Measurements from ENCODE around the gene SYP. TPM values are rescaled to one million over a fixed set of nuclear protein-coding genes. Genes with fewer than 3 reads are reported as not detected.
A peak's percentile ranks its signal among the peaks of the same experiment; 100 is the strongest.

SYP gene
- total RNA-seq, 1 donor, result not detected

DNA sequence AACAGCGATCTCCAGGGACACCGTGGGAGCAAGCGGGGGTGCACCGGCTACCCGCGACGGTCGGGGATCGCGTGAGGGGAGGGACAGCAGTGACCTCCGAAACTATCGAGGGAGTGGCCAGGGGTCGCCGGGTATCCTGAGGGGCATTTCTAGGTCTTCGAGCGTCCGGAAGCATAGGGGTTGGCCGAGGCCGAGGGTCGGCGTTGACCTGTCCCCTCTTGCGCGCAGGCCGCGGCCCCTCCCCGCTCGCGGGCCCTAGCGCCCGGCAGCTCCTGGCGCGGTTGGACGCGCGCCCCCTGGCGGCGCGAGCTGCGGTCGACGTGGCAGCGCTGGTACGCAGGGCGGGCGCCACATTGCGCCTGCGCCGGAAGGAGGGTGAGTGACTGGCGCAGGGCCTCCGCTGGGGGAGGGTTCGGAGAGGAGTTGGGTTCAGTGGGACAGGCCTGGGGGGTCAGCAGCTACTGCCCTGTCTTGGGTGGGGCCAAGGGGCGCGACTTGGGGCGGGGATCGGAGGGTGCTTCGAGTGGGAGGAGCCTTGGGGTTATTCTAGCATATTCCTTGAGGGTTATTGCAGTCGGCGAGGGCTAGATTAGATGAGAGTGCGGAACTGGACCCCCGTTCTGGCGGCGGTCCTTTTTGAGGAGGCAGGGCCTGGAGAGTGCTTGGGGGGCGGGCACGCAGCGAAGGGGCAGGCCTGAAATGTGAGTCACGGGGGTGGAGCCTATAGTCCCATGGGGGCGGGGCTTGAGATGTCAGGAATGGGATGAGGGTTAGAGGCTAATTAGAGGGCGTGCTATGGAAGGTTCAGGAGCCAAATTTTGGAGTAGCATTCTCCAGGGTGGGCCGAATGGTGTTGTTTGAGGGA is 36.2 kb downstream of the SYP start:
- peak overlapping the region; percentile 44 for H3K4me3 ChIP-seq (ENCODE audit: low read depth, low read length)
- TF ChIP-seq, protein P1, sequence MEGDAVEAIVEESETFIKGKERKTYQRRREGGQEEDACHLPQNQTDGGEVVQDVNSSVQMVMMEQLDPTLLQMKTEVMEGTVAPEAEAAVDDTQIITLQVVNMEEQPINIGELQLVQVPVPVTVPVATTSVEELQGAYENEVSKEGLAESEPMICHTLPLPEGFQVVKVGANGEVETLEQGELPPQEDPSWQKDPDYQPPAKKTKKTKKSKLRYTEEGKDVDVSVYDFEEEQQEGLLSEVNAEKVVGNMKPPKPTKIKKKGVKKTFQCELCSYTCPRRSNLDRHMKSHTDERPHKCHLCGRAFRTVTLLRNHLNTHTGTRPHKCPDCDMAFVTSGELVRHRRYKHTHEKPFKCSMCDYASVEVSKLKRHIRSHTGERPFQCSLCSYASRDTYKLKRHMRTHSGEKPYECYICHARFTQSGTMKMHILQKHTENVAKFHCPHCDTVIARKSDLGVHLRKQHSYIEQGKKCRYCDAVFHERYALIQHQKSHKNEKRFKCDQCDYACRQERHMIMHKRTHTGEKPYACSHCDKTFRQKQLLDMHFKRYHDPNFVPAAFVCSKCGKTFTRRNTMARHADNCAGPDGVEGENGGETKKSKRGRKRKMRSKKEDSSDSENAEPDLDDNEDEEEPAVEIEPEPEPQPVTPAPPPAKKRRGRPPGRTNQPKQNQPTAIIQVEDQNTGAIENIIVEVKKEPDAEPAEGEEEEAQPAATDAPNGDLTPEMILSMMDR (IDR thresholded peaks at IDR 0.05; ENCODE audit: insufficient read depth, low read depth, low read length), result peak; percentile 52
- DNase-seq (ENCODE audit: low read depth), result peak; percentile 86

DNA sequence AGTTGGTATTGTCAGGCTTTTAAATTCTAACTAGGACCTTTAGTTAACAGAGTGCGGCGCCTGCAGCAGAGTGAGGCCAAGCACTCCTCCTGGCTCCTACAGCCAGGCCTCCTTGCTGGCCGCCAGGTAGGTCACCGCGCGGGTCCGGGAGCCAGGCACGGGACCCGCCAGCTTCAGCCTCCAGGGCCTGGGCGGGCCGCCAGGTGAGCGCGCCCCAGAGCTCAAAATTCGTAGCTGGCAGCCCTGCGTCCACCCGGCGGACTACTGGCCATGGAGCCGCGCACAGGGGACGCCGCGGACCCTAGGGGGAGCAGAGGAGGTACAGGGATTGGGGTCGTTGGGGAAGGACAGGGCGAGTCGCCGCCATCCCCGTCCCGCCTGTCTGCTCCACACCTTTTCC is 37.4 kb downstream of the SYP start, which contains the start of gene MAGIX:
Gene MAGIX (plus strand): TSS at position 139 of the 400 bp plus-strand sequence. CDS start 132 bp downstream, at position 271.
- TF ChIP-seq, protein P1 (IDR thresholded peaks at IDR 0.05; ENCODE audit: insufficient read depth, low read depth, low read length), result no peak
- DNase-seq (ENCODE audit: low read depth), result no peak
- peak within 1 kb of the TSS; percentile 44 for H3K4me3 ChIP-seq (ENCODE audit: low read depth, low read length)

DNA sequence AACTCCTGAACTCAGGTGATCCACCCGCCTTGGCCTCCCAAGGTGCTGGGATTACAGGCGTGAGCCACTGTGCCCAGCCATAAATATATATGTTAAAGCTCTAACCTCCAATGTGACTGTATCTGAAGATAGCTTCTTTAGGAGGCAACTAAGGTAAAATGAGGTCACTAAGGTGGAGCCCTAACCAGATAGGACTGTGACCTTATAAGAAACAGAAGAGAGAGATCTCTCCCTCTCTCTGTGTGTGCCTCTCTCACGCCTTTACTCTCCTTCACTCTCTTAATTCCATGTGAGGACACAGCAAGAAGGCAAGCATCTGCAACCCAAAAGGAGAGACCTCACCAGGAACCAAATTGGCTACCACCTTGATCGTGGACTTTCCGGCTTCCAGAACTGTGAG is 38.4 kb downstream of the SYP start:
- DNase-seq (ENCODE audit: low read depth), result no peak

DNA sequence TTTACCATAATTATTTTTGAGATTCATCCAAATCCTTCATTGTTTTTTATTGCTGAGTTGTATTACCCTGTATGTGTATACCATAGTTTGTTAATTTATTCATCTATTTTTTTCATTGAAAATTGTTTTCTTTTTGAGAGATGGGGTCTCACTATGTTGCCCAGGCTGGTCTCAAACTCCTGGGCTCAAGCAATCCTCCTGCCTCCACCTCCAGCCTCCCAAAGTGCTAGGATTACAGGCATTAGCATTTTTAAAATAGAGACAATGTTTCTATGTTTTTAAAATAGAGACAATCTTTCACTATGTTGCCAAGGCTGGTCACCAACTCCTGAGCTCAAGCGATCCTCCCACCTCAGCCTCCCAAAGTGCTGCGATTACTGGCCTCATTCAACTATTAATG is 39.1 kb downstream of the SYP start:
- no peak overlapping the region for H3K4me3 ChIP-seq (ENCODE audit: low read depth, low read length)
- TF ChIP-seq, protein P1 (IDR thresholded peaks at IDR 0.05; ENCODE audit: insufficient read depth, low read depth, low read length), result no peak
- DNase-seq (ENCODE audit: low read depth), result no peak

More for the DNA sequence above, 38.4 kb downstream of the SYP start:
- TF ChIP-seq, protein P1 (IDR thresholded peaks at IDR 0.05; ENCODE audit: insufficient read depth, low read depth, low read length), result no peak
- no peak overlapping the region for H3K4me3 ChIP-seq (ENCODE audit: low read depth, low read length)

DNA sequence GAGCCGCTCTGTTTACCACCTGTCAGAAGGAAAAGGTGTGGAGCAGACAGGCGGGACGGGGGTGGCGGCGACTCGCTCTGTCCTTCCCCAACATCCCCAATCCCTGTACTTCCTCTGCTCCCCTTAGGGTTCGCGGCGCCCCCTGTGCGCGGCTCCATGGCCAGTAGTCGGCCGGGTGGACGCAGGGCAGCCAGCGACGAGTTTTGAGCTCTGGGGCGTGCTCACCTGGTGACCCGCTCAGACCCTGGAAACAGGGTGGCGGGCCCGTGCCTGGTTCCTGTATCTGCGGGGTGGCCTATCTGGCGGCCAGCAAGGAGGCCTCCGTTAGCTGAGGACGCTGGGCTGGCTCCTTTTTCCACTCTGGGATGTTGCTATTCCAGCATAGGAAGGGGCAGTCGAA is 42.8 kb downstream of the SYP start:
- DNase-seq (ENCODE audit: low read depth), result no peak
- TF ChIP-seq, protein P1 (IDR thresholded peaks at IDR 0.05; ENCODE audit: insufficient read depth, low read depth, low read length), result no peak
- H3K4me3 ChIP-seq (ENCODE audit: low read depth, low read length), result no peak overlapping the region

DNA sequence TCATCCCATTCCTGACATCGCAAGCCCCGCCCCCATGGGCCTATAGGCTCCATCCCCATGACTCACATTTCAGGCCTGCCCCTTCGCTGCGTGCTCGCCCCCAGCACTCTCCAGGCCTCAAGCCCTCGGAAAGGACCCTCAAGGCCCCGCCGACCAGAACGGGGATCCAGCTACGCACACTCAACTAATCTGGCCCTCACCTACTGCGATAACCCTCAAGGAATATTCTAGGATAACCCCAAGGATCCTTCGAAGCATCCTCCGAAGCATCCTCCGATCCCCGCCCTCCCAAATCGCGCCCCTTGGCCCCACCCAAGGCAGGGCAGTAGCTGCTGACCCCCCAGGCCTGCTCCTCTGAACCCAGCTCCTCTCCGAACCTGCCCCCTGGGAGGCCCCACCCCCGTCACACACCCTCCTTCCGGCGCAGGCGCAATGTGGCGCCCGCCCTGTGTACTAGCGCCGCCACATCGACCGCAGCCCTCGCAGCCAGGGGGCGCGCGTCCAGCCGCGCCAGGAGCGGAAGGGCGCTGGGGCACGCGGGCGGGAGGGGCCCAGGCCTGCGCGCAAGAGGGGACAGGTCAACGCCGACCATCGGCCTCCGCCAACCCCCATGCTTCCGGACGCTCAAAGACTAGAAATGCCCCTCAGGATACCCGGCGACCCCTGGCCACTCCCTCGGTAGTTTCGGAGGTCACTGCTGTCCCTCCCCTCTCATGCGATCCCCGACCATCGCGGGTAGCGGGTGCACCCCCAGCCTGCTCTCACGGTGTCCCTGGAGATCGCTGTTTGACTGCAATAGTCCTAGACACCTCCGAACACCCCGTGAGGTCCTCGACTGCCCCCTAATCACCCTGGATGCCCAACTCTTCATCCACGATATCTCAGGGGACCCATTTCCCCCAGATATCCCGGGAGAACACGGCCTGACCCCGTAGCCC is 43.8 kb downstream of the SYP start:
- H3K4me3 ChIP-seq (ENCODE audit: low read depth, low read length), result peak overlapping the region; percentile 59
- DNase-seq (ENCODE audit: low read depth), result peak; percentile 89
- TF ChIP-seq, protein P1 (IDR thresholded peaks at IDR 0.05; ENCODE audit: insufficient read depth, low read depth, low read length), result peak; percentile 60
